Measurements from ENCODE around the gene SCUBE2.
"Not testable (repeated sequence)": the region's sequence is repeated elsewhere in the genome, so short reads cannot be mapped to it uniquely, and the experiment has no call there.

The SCUBE2 gene

GRCh38 chr11:9104580-9104979 is 13.2 kb upstream of the SCUBE2 start:
- no peak for DNase-seq (ENCODE audit: low read depth)

GRCh38 chr11:9103542-9104276 is 12.3 kb upstream of the SCUBE2 start:
- DNase-seq (ENCODE audit: low read depth), result no peak

GRCh38 chr11:9099617-9100016 is 8.2 kb upstream of the SCUBE2 start:
- no peak for DNase-seq (ENCODE audit: low read depth)

- not testable (repeated sequence) for DNase-seq (ENCODE audit: low read depth)
Observed at GRCh38 chr11:9098455-9098854, 7.1 kb upstream of the SCUBE2 start.

GRCh38 chr11:9097186-9097943 is 6.0 kb upstream of the SCUBE2 start:
- not testable (repeated sequence) for DNase-seq (ENCODE audit: low read depth)

- no peak for DNase-seq (ENCODE audit: low read depth)
Observed at GRCh38 chr11:9096427-9096826, 5.0 kb upstream of the SCUBE2 start.

GRCh38 chr11:9095421-9095820 is 4.0 kb upstream of the SCUBE2 start:
- DNase-seq (ENCODE audit: low read depth), result no peak

GRCh38 chr11:9094420-9094819 is 3.0 kb upstream of the SCUBE2 start:
- no peak for DNase-seq (ENCODE audit: low read depth)

- no peak for DNase-seq (ENCODE audit: low read depth)
Observed at GRCh38 chr11:9092853-9093778, 1.7 kb upstream of the SCUBE2 start.

- no peak for DNase-seq (ENCODE audit: low read depth)
Observed at GRCh38 chr11:9092072-9092471, 673 bp upstream of the SCUBE2 start.

- no peak for DNase-seq (ENCODE audit: low read depth)
Observed at GRCh38 chr11:9090488-9091043, 833 bp downstream of the SCUBE2 start.

GRCh38 chr11:9089636-9090035 is 1.8 kb downstream of the SCUBE2 start:
- DNase-seq (ENCODE audit: low read depth), result no peak

- DNase-seq (ENCODE audit: low read depth), result no peak
Observed at GRCh38 chr11:9089061-9089460, 2.3 kb downstream of the SCUBE2 start.

GRCh38 chr11:9082575-9082974 is 8.8 kb downstream of the SCUBE2 start:
- no peak for DNase-seq (ENCODE audit: low read depth)

- DNase-seq (ENCODE audit: low read depth), result no peak
Observed at GRCh38 chr11:9081153-9081552, 10.2 kb downstream of the SCUBE2 start.

GRCh38 chr11:9078113-9079086 is 13.0 kb downstream of the SCUBE2 start:
- DNase-seq (ENCODE audit: low read depth), result no peak

- no peak for DNase-seq (ENCODE audit: low read depth)
Observed at GRCh38 chr11:9077164-9077563, 14.2 kb downstream of the SCUBE2 start.

GRCh38 chr11:9076661-9077060 is 14.7 kb downstream of the SCUBE2 start:
- no peak for DNase-seq (ENCODE audit: low read depth)

GRCh38 chr11:9076046-9076445 is 15.4 kb downstream of the SCUBE2 start:
- DNase-seq (ENCODE audit: low read depth), result no peak

GRCh38 chr11:9075556-9075955 is 15.8 kb downstream of the SCUBE2 start:
- no peak for DNase-seq (ENCODE audit: low read depth)

Data from T-helper 22 cell (primary cell).